HepG2 (cell line): ENCODE data around the gene NOP9. TPM values are rescaled to one million over a fixed set of nuclear protein-coding genes. Genes with fewer than 3 reads are reported as not detected.

Experiments used
- CREB1 ChIP-seq, 2 experiments: fragments of 450-650 bp in 1 of 2; IDR thresholded peaks; 2 replicates each; pipeline ENCODE4 v1.6.1; 2016 to 2017; ENCODE audit warnings: control low read depth in 1 of 2, mild to moderate bottlenecking in 1 of 2, missing compliant biosample characterization in 1 of 2, missing genetic modification characterization in 1 of 2
- RFX3 ChIP-seq: IDR thresholded peaks from 2 replicates; pipeline ENCODE4 v1.6.1; 2016; ENCODE audit warnings: missing biosample characterization, missing genetic modification reagents
- SP4 ChIP-seq: sonication (generic); formaldehyde crosslinking; IDR thresholded peaks from 2 replicates; pipeline ENCODE4 v1.8.1; 2023; ENCODE audit warnings: mild to moderate bottlenecking, missing genetic modification reagents
- TAF1 ChIP-seq: sonication (generic); formaldehyde crosslinking; IDR thresholded peaks from 2 replicates; pipeline ENCODE4 v1.4.0; 2020; ENCODE audit warnings: missing genetic modification reagents
- ZBTB21 ChIP-seq: sonication (generic); formaldehyde crosslinking; IDR thresholded peaks from 2 replicates; pipeline ENCODE4 v1.4.0; 2020; ENCODE audit warnings: missing genetic modification reagents
- ZC3H4 ChIP-seq: sonication (generic); formaldehyde crosslinking; IDR thresholded peaks from 2 replicates; pipeline ENCODE4 v1.4.0; 2020; ENCODE audit warnings: missing genetic modification reagents, borderline replicate concordance
- ZFX ChIP-seq: sonication (generic); formaldehyde crosslinking; IDR thresholded peaks from 2 replicates; pipeline ENCODE4 v1.4.0; 2020; ENCODE audit warnings: mild to moderate bottlenecking, low read depth, missing genetic modification reagents, moderate library complexity
- ZNF256 ChIP-seq: sonication (generic); formaldehyde crosslinking; conservative IDR thresholded peaks from 2 replicates; pipeline ENCODE4 v1.4.0; 2020; ENCODE audit warnings: missing genetic modification reagents
- ZNF775 ChIP-seq: sonication (generic); formaldehyde crosslinking; IDR thresholded peaks from 2 replicates; pipeline ENCODE4 v1.4.0; 2020; ENCODE audit warnings: missing genetic modification reagents, mild to moderate bottlenecking, moderate library complexity, borderline replicate concordance
- ZNF790 ChIP-seq: sonication (generic); formaldehyde crosslinking; IDR thresholded peaks from 2 replicates; pipeline ENCODE4 v1.8.0; 2022; ENCODE audit warnings: missing genetic modification reagents, mild to moderate bottlenecking, borderline replicate concordance
- polyA plus RNA-seq, 8 experiments: library from polyadenylated mRNA; depleted of rRNA in 3 of 8; stranded (reverse) in 7 of 8; unstranded in 1 of 8; fragments of >200 nt; fragmentation: Illumina TruSeq in 4 of 8; extraction: Trizol in 4 of 8; gene quantifications; 2 replicates each; pipeline versions ENCODE4 v1.2.1 to v1.2.3, GENCODE V29; 2011 to 2016; ENCODE audit warnings: low read depth in 4 of 8, missing spikeins in 1 of 8, mixed read lengths in 1 of 8; ENCODE audit not compliant: insufficient read depth in 1 of 8
- total RNA-seq, 5 experiments: library from RNA; depleted of rRNA; stranded (reverse); fragments of >200 nt; fragmentation: Illumina TruSeq; extraction: Trizol; gene quantifications; 2 replicates each; pipeline ENCODE4 v1.2.3, GENCODE V29; 2016; ENCODE audit warnings: low read depth in 1 of 5
- TF ChIP-seq, protein P1 (sequence below): sonication (generic); formaldehyde crosslinking; IDR thresholded peaks from 2 replicates; pipeline ENCODE4 v1.4.0; 2020; ENCODE audit warnings: missing genetic modification reagents
- TF ChIP-seq, protein P2 (sequence below): sonication (generic); formaldehyde crosslinking; IDR thresholded peaks from 2 replicates; pipeline ENCODE4 v1.8.0; 2023; ENCODE audit warnings: mild to moderate bottlenecking, missing genetic modification reagents
- TF ChIP-seq, protein P3 (sequence below): sonication (generic); formaldehyde crosslinking; IDR thresholded peaks from 2 replicates; pipeline ENCODE4 v1.4.0; 2020; ENCODE audit warnings: missing genetic modification reagents
- TF ChIP-seq, protein P4 (sequence below): sonication (generic); formaldehyde crosslinking; IDR thresholded peaks from 2 replicates; pipeline ENCODE4 v1.5.1; 2020; ENCODE audit warnings: missing genetic modification reagents, mild to moderate bottlenecking, borderline replicate concordance
- TF ChIP-seq, protein P5 (sequence below): sonication (generic); formaldehyde crosslinking; IDR thresholded peaks from 2 replicates; pipeline ENCODE4 v1.8.0; 2022; ENCODE audit warnings: low read depth, missing genetic modification reagents
- TF ChIP-seq, protein P6 (sequence below): IDR thresholded peaks from 2 replicates; pipeline ENCODE4 v1.6.1; 2012; ENCODE audit warnings: inconsistent platforms
- TF ChIP-seq, protein P7 (sequence below): IDR thresholded peaks from 2 replicates; pipeline ENCODE4 v1.6.1; 2016; ENCODE audit warnings: missing genetic modification reagents, missing compliant biosample characterization

NOP9 gene
- total and polyA plus RNA-seq, 2 of the 13 experiments (the other 11 are each of a cell fraction or from before 2014, with no cell fraction given) = 24.5 to 61.6 TPM

DNA sequence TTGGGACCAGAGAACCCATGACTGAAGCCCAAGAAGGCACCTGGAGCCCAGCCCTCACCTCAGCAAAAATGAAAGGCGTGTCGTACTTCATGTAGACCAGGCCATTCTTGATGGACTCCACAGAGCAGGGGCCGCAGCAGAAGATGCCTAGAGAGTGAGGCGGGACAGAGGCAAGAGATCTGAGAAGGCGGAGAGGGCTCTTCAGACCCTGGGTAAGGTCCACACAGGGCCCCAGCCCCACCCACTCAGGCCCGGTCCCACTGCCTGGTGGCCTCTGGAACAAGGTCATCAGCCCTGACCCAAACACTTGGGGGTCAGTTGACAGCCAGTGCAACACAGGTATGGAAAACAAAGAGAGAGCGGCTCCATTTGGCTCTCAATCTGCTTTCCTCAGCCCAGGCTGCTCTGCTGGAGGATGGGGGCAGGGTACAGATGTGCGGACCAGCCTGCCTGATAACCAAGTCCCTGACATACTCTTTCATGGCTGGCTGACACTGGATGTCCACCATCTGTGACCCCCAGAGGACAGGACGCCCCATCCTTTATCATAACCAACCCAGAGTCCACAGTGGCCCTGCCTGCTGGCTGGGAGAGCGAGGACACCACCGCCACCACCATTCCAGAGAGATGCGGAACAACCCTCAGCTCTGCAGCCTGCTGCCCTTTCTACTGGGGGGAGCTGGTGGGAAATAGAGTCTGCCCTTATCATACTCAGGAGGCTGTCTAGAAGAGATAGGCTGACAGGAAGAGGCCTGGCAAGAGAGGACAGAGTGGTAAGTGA, 43.5 kb upstream of the NOP9 start (continued):
- TF ChIP-seq CREB1 (IDR thresholded peaks at IDR 0.05) (no peak), CREB1 (CRISPR knock-in tag; IDR thresholded peaks at IDR 0.05) (no peak), TAF1 (CRISPR knock-in tag) (no peak), ZBTB21 (CRISPR knock-in tag) (no peak), ZFX (CRISPR knock-in tag) (peak; percentile 34; the same call in 1 of the 2 replicates), ZNF775 (peak; percentile 40; the same call in 1 of the 2 replicates), RFX3 (no peak), ZNF256 (no peak), ZNF790 (0 out of 2 replicates have a peak, but pooled peaks have one; percentile 32), ZC3H4 (CRISPR knock-in tag) (no peak), SP4 (CRISPR knock-in tag) (0 out of 2 replicates have a peak, but pooled peaks have one; percentile 13)
- TF ChIP-seq, protein P1, sequence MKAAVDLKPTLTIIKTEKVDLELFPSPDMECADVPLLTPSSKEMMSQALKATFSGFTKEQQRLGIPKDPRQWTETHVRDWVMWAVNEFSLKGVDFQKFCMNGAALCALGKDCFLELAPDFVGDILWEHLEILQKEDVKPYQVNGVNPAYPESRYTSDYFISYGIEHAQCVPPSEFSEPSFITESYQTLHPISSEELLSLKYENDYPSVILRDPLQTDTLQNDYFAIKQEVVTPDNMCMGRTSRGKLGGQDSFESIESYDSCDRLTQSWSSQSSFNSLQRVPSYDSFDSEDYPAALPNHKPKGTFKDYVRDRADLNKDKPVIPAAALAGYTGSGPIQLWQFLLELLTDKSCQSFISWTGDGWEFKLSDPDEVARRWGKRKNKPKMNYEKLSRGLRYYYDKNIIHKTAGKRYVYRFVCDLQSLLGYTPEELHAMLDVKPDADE (CRISPR knock-in tag) = no peak
- TF ChIP-seq, protein P2, sequence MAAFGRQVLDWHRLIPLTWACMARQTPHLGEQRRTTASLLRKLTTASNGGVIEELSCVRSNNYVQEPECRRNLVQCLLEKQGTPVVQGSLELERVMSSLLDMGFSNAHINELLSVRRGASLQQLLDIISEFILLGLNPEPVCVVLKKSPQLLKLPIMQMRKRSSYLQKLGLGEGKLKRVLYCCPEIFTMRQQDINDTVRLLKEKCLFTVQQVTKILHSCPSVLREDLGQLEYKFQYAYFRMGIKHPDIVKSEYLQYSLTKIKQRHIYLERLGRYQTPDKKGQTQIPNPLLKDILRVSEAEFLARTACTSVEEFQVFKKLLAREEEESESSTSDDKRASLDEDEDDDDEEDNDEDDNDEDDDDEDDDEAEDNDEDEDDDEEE = peak; percentile 67; the same call in 1 of the 2 replicates
- TF ChIP-seq, protein P3, sequence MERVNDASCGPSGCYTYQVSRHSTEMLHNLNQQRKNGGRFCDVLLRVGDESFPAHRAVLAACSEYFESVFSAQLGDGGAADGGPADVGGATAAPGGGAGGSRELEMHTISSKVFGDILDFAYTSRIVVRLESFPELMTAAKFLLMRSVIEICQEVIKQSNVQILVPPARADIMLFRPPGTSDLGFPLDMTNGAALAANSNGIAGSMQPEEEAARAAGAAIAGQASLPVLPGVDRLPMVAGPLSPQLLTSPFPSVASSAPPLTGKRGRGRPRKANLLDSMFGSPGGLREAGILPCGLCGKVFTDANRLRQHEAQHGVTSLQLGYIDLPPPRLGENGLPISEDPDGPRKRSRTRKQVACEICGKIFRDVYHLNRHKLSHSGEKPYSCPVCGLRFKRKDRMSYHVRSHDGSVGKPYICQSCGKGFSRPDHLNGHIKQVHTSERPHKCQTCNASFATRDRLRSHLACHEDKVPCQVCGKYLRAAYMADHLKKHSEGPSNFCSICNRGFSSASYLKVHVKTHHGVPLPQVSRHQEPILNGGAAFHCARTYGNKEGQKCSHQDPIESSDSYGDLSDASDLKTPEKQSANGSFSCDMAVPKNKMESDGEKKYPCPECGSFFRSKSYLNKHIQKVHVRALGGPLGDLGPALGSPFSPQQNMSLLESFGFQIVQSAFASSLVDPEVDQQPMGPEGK (CRISPR knock-in tag) = peak; percentile 71; the same call in 1 of the 2 replicates
- TF ChIP-seq, protein P4, sequence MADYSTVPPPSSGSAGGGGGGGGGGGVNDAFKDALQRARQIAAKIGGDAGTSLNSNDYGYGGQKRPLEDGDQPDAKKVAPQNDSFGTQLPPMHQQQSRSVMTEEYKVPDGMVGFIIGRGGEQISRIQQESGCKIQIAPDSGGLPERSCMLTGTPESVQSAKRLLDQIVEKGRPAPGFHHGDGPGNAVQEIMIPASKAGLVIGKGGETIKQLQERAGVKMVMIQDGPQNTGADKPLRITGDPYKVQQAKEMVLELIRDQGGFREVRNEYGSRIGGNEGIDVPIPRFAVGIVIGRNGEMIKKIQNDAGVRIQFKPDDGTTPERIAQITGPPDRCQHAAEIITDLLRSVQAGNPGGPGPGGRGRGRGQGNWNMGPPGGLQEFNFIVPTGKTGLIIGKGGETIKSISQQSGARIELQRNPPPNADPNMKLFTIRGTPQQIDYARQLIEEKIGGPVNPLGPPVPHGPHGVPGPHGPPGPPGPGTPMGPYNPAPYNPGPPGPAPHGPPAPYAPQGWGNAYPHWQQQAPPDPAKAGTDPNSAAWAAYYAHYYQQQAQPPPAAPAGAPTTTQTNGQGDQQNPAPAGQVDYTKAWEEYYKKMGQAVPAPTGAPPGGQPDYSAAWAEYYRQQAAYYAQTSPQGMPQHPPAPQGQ (CRISPR knock-in tag) = no peak
- TF ChIP-seq, protein P5, sequence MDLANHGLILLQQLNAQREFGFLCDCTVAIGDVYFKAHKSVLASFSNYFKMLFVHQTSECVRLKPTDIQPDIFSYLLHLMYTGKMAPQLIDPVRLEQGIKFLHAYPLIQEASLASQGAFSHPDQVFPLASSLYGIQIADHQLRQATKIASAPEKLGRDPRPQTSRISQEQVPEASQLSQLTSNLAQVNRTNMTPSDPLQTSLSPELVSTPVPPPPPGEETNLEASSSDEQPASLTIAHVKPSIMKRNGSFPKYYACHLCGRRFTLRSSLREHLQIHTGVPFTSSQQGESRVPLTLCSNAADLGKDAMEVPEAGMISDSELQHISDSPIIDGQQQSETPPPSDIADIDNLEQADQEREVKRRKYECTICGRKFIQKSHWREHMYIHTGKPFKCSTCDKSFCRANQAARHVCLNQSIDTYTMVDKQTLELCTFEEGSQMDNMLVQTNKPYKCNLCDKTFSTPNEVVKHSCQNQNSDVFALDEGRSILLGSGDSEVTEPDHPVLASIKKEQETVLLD (CRISPR knock-in tag) = no peak
- TF ChIP-seq, protein P6, sequence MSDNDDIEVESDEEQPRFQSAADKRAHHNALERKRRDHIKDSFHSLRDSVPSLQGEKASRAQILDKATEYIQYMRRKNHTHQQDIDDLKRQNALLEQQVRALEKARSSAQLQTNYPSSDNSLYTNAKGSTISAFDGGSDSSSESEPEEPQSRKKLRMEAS = peak; percentile 31; the same call in 1 of the 2 replicates
- TF ChIP-seq, protein P7, sequence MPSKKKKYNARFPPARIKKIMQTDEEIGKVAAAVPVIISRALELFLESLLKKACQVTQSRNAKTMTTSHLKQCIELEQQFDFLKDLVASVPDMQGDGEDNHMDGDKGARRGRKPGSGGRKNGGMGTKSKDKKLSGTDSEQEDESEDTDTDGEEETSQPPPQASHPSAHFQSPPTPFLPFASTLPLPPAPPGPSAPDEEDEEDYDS (CRISPR knock-in tag) = no peak
